HG02642 (cell line): ENCODE results near the gene FYB1.

Experiments used
- ATAC-seq: cut with Tn5 transposase; IDR thresholded peaks from one replicate; pipeline ENCODE4 v1.9.1; 2021; ENCODE audit warnings: mild to moderate bottlenecking; ENCODE audit not compliant: unreplicated experiment, poor library complexity

Gene FYB1

DNA sequence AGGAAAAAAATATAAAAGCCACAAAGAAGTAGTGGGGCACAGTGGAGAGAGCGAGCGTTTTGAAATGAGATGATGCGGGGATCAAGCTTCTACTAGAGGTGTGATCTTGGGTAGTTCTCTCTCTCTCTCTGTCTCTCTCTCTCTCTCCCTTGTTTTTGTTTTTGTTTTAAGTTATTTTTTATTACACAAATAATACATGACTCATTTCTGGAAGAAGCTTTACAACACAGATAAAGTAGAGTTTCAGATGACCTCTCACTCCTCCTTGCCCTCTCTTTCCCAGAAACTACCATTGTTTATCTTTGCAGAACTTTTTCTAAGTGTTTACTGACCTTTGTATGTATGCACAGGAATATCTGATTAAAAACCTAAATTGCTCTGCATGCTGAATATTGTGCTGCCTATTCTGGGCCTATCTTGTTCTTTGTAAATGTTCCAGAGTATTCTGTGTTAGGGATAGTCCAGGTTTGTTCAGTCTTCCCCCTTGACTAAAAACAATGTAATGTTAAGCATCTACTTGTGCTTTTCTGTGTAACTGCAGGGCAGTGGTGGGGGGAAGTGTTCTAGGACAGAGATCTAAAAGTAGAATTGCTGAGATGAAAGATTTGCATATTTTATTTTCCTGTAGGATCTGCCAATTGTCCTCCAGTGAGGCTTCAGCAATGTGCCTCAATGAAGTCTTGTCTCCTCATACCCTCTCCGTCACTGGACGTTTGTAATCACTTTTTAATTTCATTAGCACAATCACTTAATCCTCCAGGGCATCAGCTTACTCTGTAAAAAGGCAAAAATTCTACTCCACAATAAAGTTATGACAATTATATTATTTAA lies 52.0 kb downstream of the FYB1 start:
- no peak for ATAC-seq

GRCh38 chr5:39164529-39165402 lies 54.6 kb downstream of the FYB1 start:
- no peak for ATAC-seq

DNA sequence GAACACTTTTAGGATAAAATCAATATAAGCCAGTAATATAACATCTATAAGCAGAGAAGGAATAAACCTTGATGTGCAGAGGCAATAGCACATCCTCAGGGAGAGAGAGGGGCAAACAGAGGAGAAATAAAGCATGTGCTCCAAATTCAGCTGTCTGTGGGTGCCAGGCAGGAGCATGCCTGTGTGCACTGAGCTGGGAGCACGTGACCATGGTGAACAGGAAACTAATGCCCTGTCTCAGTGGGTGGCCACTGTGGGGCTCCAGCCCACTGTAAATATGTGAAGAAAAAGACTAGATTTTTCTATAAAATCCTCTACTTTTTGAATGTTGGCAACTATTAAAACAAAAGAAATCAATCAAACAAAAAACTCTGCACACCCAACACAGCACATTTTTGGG lies 55.3 kb downstream of the FYB1 start:
- ATAC-seq: no peak

DNA sequence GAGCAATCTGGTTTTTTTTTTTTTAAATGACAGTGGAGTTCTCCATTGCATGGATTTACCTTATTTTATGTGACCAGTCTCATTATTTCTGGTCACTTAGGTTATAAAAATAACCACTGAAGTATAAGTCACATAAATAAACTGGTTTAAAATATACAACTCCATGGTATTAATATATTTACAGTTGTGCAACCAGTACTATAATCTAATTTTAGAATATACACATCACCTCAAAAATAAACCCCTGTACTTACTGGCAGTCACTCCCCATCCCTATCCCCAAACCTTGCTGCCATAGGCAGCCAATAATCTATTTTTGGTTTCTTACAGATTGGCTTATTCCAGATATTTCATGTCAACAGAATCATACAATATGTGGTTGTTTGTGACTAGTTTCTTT lies 57.8 kb downstream of the FYB1 start:
- ATAC-seq: no peak

DNA sequence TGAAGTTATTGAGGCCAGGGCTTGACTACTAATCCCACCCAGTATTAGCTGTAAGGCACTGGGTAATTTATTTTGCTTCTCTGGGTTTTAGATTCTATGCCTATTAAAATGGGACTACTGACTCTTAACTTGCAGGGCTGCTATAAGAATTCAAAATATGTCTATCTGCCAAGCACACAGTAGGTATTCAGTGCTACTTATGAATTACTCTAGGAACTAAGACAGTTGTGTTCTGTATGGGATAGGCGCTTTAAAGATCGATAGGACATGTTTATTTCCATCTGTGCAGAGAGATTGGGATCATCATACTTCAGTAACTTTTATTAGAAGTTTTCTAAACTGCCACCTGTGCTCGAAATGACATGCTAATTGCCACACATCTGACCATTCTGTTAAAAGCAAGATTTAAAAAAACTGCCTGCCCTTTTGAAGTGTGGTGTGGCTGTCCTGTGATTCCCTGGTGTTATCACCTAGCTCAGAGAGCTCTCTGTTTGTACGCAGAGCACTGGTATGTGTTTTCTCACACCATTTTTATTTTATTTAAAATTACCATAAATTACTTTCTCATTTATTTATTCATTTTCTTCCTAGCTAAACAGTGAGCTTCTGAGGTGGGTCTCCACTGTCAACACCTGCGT lies 58.7 kb downstream of the FYB1 start:
- ATAC-seq: no peak

DNA sequence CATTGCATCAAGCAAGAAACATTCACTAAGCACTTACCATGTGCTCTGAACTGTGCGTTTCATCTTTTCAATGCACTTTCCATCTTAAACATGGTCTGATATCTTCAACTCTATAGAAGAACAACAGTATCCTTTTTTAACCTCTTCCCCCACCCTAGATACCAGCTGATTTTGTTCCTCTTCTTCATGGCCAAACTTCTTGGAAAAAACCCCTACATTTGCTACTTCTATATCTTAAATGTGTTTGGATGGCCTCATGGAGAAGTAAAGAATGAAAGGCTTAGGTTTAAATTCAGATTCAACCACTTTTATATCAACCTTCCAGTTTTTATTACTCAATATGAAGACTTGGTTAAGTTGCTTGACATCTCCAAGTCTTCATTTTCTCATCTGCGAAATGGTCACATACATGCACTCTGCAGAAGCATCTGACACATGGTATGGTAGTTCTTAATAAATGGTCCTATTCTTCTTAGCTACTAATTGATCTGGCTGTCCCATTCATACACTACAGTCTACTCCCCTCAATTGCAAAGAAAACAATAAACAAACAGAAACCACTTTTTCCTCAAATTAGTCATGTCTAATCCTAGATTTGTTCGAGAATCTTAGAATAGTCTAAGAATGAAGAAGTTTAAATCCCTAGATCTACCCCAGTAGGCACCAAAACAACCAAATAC lies 59.4 kb downstream of the FYB1 start:
- ATAC-seq: no peak

DNA sequence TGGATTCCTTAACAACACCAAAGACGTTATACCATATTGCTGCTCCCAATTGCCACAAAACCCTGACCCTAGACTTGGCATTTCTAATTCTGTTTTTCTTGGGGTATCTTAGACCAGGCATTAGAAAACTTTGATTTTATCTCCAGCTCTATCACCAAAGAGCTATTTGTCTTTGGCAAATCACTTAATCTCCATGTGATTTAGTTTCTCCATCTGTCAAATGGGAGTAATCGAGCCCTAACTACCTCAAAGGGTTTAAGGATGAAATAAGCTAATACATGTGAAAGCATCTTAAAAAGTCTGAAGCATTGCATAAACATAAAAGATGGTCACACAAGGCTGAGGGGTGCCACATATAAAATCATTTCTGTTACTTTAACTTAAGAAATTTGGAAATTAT lies 60.6 kb downstream of the FYB1 start:
- ATAC-seq: no peak

GRCh38 chr5:39158127-39158593 lies 61.2 kb downstream of the FYB1 start:
- ATAC-seq: no peak

DNA sequence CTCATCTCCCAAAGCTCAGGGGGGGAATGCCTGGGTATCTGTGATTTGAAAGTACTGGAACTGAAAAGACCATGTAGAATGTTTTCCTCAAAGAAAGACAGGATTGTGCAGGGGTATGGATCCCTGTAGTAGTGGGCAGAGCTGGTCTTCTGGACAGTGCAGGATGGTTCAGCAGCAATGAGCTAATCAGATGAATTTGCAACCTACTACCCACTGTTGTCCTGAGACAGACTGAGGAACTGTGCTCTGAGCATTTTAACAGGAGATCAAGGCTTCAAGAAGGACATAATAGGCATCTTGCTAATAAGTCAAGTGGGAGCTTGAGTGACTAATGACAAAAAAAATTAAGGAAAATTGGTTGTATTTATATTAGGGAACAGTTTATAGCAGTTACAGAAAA lies 61.7 kb downstream of the FYB1 start:
- no peak for ATAC-seq

DNA sequence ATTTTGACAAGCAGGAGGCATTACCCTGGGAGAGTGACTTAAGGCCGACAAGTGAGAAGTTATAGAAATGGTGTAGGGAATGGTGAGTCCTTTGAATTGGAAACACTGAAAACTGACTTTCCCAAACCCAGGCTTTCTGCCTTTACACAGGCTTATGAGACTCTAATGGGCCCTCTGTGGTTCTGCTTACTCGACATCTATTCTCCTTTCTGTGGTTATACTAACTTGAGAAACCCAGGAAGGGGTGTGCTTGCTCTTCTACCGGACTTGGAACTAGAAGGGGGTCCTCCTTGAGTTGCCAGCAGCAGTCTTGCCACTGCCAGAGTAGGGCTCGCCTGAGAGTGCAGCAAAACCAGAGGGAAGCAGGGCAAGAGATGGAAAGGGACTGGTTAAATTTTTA lies 63.3 kb downstream of the FYB1 start:
- ATAC-seq: no peak

GRCh38 chr5:39151745-39152144 lies 67.6 kb downstream of the FYB1 start:
- no peak for ATAC-seq

DNA sequence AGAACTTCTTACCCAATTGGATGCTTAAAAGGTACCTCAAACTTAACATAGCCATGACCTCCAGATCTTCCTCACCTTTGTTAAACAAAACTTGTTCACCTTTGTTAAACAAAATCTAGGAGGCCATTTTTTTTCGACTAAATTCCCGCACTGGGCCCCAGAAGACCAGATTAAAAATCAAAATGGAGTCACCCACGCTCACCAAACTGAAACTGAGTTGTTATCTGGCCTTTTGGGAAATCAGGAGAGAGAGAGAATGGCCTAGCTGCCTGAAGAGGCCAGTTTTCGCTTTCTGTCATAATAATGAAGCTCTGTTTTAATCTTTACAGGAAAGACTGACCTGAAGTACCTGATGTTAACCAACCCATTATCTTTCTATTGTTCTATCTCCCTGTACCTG lies 69.4 kb downstream of the FYB1 start:
- no peak for ATAC-seq

- no peak for ATAC-seq
Measured at GRCh38 chr5:39148983-39149534, 70.3 kb downstream of the FYB1 start.

DNA sequence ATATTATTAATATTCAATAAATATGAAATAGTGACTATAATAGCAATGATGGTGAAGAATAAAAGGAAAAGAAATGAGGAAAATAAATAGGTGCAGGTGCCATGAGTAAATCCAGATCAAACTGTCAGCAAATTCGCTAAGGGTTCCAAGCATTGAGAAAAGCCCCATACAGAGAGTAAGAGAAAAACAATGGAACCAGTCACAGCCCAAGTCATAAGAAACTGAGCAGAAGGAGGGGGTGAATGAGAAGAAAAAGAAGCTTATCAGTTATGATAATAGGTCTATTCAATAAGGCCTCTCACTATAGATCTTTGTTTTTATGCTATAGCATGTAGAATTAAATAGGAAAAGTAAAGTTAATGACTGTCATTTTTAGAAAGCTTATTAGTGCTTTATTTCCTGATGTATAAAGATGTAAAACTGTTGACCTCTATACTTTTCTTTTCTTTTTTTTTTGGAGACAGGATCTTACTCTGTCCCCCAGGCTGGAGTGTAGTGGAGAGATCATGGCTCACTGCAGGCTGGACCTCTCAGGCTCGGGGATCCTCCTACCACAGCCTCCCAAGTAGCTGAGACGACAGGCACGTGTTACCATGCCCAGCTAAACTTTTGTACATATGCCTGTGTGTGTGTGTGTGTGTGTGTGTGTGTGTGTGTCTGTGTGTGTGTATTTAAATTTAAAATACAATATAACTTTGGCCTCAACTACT lies 72.4 kb downstream of the FYB1 start:
- ATAC-seq: no peak

DNA sequence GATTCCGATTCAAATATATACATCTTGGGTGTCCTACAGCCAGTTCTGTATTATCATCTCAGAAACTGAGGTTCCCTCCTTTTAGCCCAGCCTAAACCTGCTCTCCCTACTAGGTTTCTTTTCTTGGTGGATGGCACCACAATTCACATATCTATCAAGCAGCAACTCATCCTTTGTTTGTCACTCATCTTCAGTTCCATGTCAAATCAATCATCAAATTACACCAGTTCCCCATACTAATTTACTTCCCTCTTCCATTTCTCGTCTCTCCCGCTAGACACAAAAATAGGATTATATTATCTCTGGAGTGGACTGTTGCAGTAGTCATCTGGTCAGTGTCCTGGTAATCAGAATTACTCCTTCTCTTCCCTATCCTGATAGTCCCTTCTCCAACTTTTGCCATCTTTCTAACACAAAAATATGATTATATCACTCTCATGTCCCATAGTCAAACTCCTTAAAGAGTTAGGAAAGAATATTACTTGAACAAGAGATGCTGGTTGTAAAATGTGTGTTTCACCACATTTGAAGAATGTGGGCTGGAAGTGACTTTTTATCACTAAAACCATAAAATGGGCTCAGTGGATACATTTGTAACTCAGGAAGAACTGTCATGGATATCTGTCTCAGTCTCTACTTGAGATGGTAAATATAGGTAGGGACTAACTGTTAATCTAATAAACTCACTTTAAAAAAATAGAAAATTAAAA lies 76.1 kb downstream of the FYB1 start:
- ATAC-seq: no peak

- ATAC-seq: no peak
Measured at GRCh38 chr5:39140558-39141168, 78.7 kb downstream of the FYB1 start.

DNA sequence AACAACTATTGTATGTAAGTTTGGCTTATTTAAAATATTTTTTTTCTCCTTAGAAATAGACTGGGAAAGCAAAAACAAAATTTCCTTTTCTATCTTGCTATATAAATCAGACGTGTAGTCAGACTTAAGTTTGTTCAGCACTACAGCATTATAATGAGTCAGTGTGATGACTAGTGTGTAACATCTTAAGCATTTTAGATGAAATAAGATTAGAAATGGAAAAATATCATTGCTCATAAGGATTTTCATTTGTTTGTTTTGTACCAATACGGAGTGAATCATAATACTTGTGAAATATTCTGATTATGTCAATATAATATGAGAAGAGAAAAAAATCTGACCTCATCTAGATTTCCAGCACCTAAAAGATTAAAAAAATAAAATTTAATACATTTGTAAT lies 80.5 kb downstream of the FYB1 start:
- no peak for ATAC-seq

GRCh38 chr5:39137819-39138451 lies 81.4 kb downstream of the FYB1 start:
- no peak for ATAC-seq
